AG10803 (cell line): ENCODE data around the gene FNTB.

ENCODE experiments used
- DNase-seq: peaks from one replicate; pipeline ENCODE4 v3.0.0; 2010; ENCODE audit warnings: low read depth
- H3K4me3 ChIP-seq: 2 replicates; pipeline ENCODE4 v1.5.1; 2011; ENCODE audit warnings: mild to moderate bottlenecking, low read length, control low read depth
- CTCF ChIP-seq: conservative IDR thresholded peaks from 2 replicates; pipeline ENCODE4 v1.5.1; 2011; ENCODE audit warnings: mild to moderate bottlenecking, low read length, control low read depth, inconsistent platforms

Gene FNTB

DNA sequence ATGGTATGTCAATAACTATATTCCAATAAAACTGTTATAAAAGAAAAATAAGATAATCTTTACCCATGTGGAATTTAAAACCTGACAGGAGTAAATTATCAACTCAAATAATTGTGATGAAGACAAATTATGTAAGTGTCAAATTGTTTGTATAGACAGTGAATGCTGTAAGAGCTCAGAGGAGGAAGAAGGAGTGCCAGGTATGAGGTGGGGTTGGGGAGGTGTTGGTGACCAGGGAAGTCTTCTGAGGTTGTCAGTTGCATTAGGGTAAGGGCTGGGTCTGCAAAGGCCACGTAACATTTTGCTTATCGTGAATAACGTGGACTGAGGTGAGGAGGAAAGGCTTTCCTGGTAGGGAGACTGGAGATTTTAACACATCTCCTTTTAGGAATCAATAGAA lies 118.1 kb downstream of the FNTB start:
- no peak for DNase-seq
- no peak for TF ChIP-seq CTCF

GRCh38 chr14:65106316-65106715 lies 119.6 kb downstream of the FNTB start:
- H3K4me3 ChIP-seq, result no peak overlapping the region
- DNase-seq, result no peak
- TF ChIP-seq CTCF, result no peak

More for the DNA sequence above, 118.1 kb downstream of the FNTB start:
- H3K4me3 ChIP-seq, result no peak overlapping the region

GRCh38 chr14:65106736-65107135 lies 120.0 kb downstream of the FNTB start:
- DNase-seq, result no peak
- no peak for TF ChIP-seq CTCF
- H3K4me3 ChIP-seq, result no peak overlapping the region

DNA sequence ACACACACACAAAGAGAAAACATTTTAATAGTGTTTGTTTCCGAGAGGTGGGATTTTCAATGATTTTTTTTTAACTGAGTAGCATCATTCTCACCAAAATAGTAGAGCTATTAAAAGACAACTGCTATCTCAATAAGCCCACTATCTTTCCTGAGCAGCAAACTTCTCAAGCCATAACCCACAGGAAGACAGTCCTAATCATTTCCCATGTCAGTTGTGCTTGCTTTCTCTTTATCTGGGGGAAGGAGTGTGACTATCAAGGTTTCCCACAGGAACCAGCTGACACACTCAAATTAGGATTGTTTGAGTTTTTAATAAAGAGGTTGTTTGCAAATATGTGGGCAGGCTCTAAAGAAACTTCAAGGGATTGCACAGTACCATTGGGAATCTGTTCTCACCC lies 120.5 kb downstream of the FNTB start:
- no peak for DNase-seq
- TF ChIP-seq CTCF, result no peak
- H3K4me3 ChIP-seq, result no peak overlapping the region

DNA sequence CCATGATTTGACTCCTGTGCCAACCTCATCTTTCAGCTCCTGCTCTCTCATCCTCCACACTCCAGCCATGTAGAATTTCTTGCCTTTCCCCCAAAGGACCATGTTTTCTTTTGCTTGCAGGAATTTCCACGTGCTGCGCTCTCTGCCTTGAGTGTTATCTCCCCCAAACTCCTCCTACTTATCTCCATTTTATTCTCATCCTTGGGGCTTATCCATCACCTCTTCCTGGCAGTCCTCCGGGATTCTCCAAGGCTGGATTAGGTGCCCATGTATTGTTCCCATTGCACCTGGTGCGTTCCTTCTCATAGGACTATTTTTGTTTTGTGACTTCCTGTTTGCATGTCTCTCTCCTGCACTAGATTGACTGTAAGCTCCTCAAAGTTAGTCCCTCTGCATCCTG lies 122.7 kb downstream of the FNTB start:
- no peak for DNase-seq
- no peak overlapping the region for H3K4me3 ChIP-seq
- no peak for TF ChIP-seq CTCF

DNA sequence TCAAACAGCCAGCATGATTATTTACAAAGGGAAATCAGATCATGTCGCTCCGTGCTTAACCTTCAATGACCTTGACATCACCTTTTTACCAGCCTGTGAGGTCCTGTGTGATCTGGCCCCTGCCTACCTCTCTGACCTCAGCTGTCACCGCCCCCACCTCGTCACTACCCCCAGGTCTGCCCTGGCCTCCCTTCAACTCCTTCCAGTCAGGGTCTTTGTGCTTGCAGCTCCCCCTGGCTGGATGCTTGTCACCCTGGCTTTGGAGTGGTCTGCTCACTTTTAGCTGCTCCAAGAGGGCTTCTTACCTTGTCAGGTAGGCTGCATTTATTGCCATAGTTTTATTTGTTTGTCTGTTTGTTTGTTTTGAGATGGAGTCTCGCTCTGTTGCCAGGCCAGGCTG lies 123.8 kb downstream of the FNTB start:
- no peak for TF ChIP-seq CTCF
- H3K4me3 ChIP-seq, result no peak overlapping the region
- no peak for DNase-seq
